ENCODE measurements around the gene LRRC8C.
A peak's percentile ranks its signal among the peaks of the same experiment; 100 is the strongest.
"Not testable (repeated sequence)": the region's sequence is repeated elsewhere in the genome, so short reads cannot be mapped to it uniquely, and the experiment has no call there.

Gene LRRC8C

DNA sequence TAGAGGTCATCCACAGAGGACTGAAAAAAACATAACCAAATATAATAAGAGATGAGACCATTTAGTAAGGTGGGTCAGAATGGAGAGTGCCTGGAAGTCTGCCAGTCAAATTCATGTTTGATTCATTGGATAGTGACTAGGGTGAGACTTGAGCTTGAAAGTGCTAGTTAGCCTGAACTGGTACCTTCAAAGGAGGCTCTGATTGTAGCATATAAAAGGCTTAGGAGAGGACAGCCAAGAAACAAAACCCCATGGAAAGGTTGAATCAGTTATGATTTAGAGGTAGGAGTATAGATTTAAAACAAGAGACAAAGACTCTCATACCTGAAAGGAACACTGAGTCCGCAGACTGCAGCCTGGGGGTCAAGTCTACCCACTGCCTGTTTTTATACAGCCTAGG is 44.4 kb upstream of the LRRC8C start:
- WGBS: 100% methylated on average over 1 of the region's 1 CpG
- H3K4me3 ChIP-seq (ENCODE audit: insufficient read depth in 1 of 2, low read depth in 1 of 2, low read length in 2 of 2): no peak overlapping the region
- H3K27ac ChIP-seq (ENCODE audit: low read length, poor library complexity, severe bottlenecking): no peak overlapping the region
- H3K4me1 ChIP-seq (ENCODE audit: control insufficient read depth, insufficient read depth, low read depth, low read length): no peaks in the 10 kb centered on the region
- H3K27me3 ChIP-seq (ENCODE audit: control insufficient read depth in 1 of 2, insufficient read depth in 1 of 2, low read length in 2 of 2): no peaks in the 10 kb centered on the region
- no peak overlapping the region for H3K4ac ChIP-seq (ENCODE audit: low read depth in 1 of 2, low read length in 2 of 2)
- no peaks in the 10 kb centered on the region for H3K9me3 ChIP-seq (ENCODE audit: control insufficient read depth, low read length)
- no peak overlapping the region for H3K9ac ChIP-seq (ENCODE audit: low read length)
- H3K14ac ChIP-seq (ENCODE audit: low read length in 2 of 2): no peak overlapping the region
- no peak overlapping the region for H3K4me2 ChIP-seq (ENCODE audit: low read length, poor library complexity, severe bottlenecking)
- no peaks in the 10 kb centered on the region for H3K36me3 ChIP-seq (ENCODE audit: control insufficient read depth in 1 of 2, insufficient read depth in 2 of 2, low read depth in 1 of 2, low read length in 2 of 2)
- H2BK5ac ChIP-seq (ENCODE audit: low read depth, low read length, poor library complexity, severe bottlenecking): no peak overlapping the region
- no peak overlapping the region for H2BK12ac ChIP-seq (ENCODE audit: low read length in 2 of 2)
- H3K79me1 ChIP-seq (replicated peaks; ENCODE audit: low read length, poor library complexity, severe bottlenecking): peaks cover 1% of the 10 kb centered on the region
- no peak overlapping the region for H2BK15ac ChIP-seq (ENCODE audit: low read depth, poor library complexity, severe bottlenecking)
- no peak overlapping the region for H3K23ac ChIP-seq (ENCODE audit: low read length in 2 of 2)
- no peak for DNase-seq
- H2BK120ac ChIP-seq (ENCODE audit: low read depth, low read length): no peak overlapping the region
- no peak overlapping the region for H4K8ac ChIP-seq (ENCODE audit: low read length)
- H2AFZ ChIP-seq (ENCODE audit: low read depth, low read length): no peak overlapping the region
- no peak overlapping the region for H3K18ac ChIP-seq (ENCODE audit: low read depth in 1 of 2, low read length in 2 of 2)
- H4K91ac ChIP-seq (ENCODE audit: low read length): no peak overlapping the region
- H2AK5ac ChIP-seq (ENCODE audit: low read length, severe bottlenecking): no peak overlapping the region

- WGBS: 92% methylated on average over 1 of the region's 1 CpG
- no peak for DNase-seq
- H3K36me3 ChIP-seq (ENCODE audit: control insufficient read depth in 1 of 2, insufficient read depth in 2 of 2, low read depth in 1 of 2, low read length in 2 of 2): no peaks in the 10 kb centered on the region
- H2BK120ac ChIP-seq (ENCODE audit: low read depth, low read length): no peak overlapping the region
- H3K27me3 ChIP-seq (ENCODE audit: control insufficient read depth in 1 of 2, insufficient read depth in 1 of 2, low read length in 2 of 2): no peaks in the 10 kb centered on the region
- no peak overlapping the region for H3K18ac ChIP-seq (ENCODE audit: low read depth in 1 of 2, low read length in 2 of 2)
- H3K23ac ChIP-seq (ENCODE audit: low read length in 2 of 2): no peak overlapping the region
- no peak overlapping the region for H3K4me2 ChIP-seq (ENCODE audit: low read length, poor library complexity, severe bottlenecking)
- no peak overlapping the region for H2BK5ac ChIP-seq (ENCODE audit: low read depth, low read length, poor library complexity, severe bottlenecking)
- H3K27ac ChIP-seq (ENCODE audit: low read length, poor library complexity, severe bottlenecking): no peak overlapping the region
- no peak overlapping the region for H2AFZ ChIP-seq (ENCODE audit: low read depth, low read length)
- no peak overlapping the region for H2BK15ac ChIP-seq (ENCODE audit: low read depth, poor library complexity, severe bottlenecking)
- no peak overlapping the region for H3K4me3 ChIP-seq (ENCODE audit: insufficient read depth in 1 of 2, low read depth in 1 of 2, low read length in 2 of 2)
- H2BK12ac ChIP-seq (ENCODE audit: low read length in 2 of 2): no peak overlapping the region
- peaks cover 1% of the 10 kb centered on the region for H3K79me1 ChIP-seq (replicated peaks; ENCODE audit: low read length, poor library complexity, severe bottlenecking)
- no peaks in the 10 kb centered on the region for H3K9me3 ChIP-seq (ENCODE audit: control insufficient read depth, low read length)
- no peak overlapping the region for H4K91ac ChIP-seq (ENCODE audit: low read length)
- H2AK5ac ChIP-seq (ENCODE audit: low read length, severe bottlenecking): no peak overlapping the region
- no peak overlapping the region for H4K8ac ChIP-seq (ENCODE audit: low read length)
- H3K4ac ChIP-seq (ENCODE audit: low read depth in 1 of 2, low read length in 2 of 2): no peak overlapping the region
- no peaks in the 10 kb centered on the region for H3K4me1 ChIP-seq (ENCODE audit: control insufficient read depth, insufficient read depth, low read depth, low read length)
- H3K9ac ChIP-seq (ENCODE audit: low read length): no peak overlapping the region
- no peak overlapping the region for H3K14ac ChIP-seq (ENCODE audit: low read length in 2 of 2)
These were observed 43.4 kb upstream of the LRRC8C start for GRCh38 chr1:89589515-89589914.

DNA sequence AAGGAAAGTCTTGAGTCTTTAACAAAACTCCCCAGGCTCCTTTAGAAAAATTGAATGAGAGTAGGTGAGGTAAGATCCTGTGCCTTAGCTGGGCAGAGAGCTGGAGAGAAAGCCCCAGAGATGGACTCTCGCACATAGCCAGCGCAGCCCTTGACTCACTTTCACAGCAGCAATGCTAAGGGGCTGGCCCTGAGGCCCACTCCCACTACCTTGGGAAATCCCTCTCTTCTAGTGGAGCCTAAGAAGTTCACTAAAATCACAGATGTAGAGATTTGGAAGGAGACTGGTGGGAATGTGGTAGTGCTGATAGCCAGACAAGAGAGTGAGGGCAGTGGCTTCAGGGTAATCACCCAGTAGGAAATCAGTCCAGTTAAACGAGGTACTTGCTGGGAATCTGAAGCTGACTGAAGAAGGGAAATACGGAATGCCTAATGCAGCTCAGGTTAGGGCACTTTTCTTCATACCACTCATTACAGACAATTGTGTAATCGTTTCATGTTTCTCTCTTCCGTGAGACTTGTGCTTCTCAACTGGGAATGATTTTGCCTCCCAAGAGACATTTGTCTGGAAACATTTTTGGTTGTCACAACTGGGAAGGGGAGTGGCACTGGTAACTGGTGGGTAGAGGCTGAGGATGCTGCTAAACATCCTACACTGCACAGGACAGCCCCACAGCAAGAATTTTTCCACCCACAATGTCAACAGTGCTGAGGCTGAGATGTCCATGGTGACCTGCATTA is 42.4 kb upstream of the LRRC8C start:
- Histone ChIP-seq H4K8ac (ENCODE audit: low read length) (no peak overlapping the region), H3K18ac (ENCODE audit: low read depth in 1 of 2, low read length in 2 of 2) (no peak overlapping the region), H2AFZ (ENCODE audit: low read depth, low read length) (no peak overlapping the region), H3K9me3 (ENCODE audit: control insufficient read depth, low read length) (no peaks in the 10 kb centered on the region), H4K91ac (ENCODE audit: low read length) (no peak overlapping the region), H3K36me3 (ENCODE audit: control insufficient read depth in 1 of 2, insufficient read depth in 2 of 2, low read depth in 1 of 2, low read length in 2 of 2) (no peaks in the 10 kb centered on the region), H3K4ac (ENCODE audit: low read depth in 1 of 2, low read length in 2 of 2) (no peak overlapping the region), H3K14ac (ENCODE audit: low read length in 2 of 2) (no peak overlapping the region), H3K79me1 (replicated peaks; ENCODE audit: low read length, poor library complexity, severe bottlenecking) (peaks cover 1% of the 10 kb centered on the region), H2BK12ac (ENCODE audit: low read length in 2 of 2) (peak overlapping the region in 1 of 2 experiments; percentile 23), H2AK5ac (ENCODE audit: low read length, severe bottlenecking) (no peak overlapping the region), H3K27ac (ENCODE audit: low read length, poor library complexity, severe bottlenecking) (no peak overlapping the region), H2BK15ac (ENCODE audit: low read depth, poor library complexity, severe bottlenecking) (no peak overlapping the region), H2BK120ac (ENCODE audit: low read depth, low read length) (no peak overlapping the region), H3K4me3 (ENCODE audit: insufficient read depth in 1 of 2, low read depth in 1 of 2, low read length in 2 of 2) (no peak overlapping the region), H3K23ac (ENCODE audit: low read length in 2 of 2) (no peak overlapping the region), H3K4me2 (ENCODE audit: low read length, poor library complexity, severe bottlenecking) (no peak overlapping the region), H3K9ac (ENCODE audit: low read length) (no peak overlapping the region), H3K27me3 (ENCODE audit: control insufficient read depth in 1 of 2, insufficient read depth in 1 of 2, low read length in 2 of 2) (no peaks in the 10 kb centered on the region), H2BK5ac (ENCODE audit: low read depth, low read length, poor library complexity, severe bottlenecking) (no peak overlapping the region), H3K4me1 (ENCODE audit: control insufficient read depth, insufficient read depth, low read depth, low read length) (no peaks in the 10 kb centered on the region)
- WGBS: 83% methylated on average over 6 of the region's 6 CpGs
- DNase-seq: no peak

DNA sequence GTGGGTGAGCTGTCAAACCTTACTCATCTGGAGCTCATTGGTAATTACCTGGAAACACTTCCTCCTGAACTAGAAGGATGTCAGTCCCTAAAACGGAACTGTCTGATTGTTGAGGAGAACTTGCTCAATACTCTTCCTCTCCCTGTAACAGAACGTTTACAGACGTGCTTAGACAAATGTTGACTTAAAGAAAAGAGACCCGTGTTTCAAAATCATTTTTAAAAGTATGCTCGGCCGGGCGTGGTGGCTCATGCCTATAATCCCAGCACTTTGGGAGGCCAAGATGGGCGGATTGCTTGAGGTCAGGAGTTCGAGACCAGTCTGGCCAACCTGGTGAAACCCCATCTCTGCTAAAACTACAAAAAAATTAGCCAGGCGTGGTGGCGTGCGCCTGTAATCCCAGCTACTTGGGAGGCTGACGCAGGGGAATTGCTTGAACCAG is 40.0 kb upstream of the LRRC8C start:
- H3K9ac ChIP-seq (ENCODE audit: low read length); H4K8ac ChIP-seq (ENCODE audit: low read length); H3K9me3 ChIP-seq (ENCODE audit: control insufficient read depth, low read length); H3K23ac ChIP-seq (ENCODE audit: low read length in 2 of 2); H3K4me3 ChIP-seq (ENCODE audit: insufficient read depth in 1 of 2, low read depth in 1 of 2, low read length in 2 of 2); H3K27me3 ChIP-seq (ENCODE audit: control insufficient read depth in 1 of 2, insufficient read depth in 1 of 2, low read length in 2 of 2); H3K14ac ChIP-seq (ENCODE audit: low read length in 2 of 2); H3K18ac ChIP-seq (ENCODE audit: low read depth in 1 of 2, low read length in 2 of 2); H2AFZ ChIP-seq (ENCODE audit: low read depth, low read length); H3K36me3 ChIP-seq (ENCODE audit: control insufficient read depth in 1 of 2, insufficient read depth in 2 of 2, low read depth in 1 of 2, low read length in 2 of 2); H2BK5ac ChIP-seq (ENCODE audit: low read depth, low read length, poor library complexity, severe bottlenecking); H2BK15ac ChIP-seq (ENCODE audit: low read depth, poor library complexity, severe bottlenecking); H3K4me1 ChIP-seq (ENCODE audit: control insufficient read depth, insufficient read depth, low read depth, low read length); H2BK120ac ChIP-seq (ENCODE audit: low read depth, low read length); DNase-seq; H2AK5ac ChIP-seq (ENCODE audit: low read length, severe bottlenecking); H3K79me1 ChIP-seq (replicated peaks; ENCODE audit: low read length, poor library complexity, severe bottlenecking); H3K4ac ChIP-seq (ENCODE audit: low read depth in 1 of 2, low read length in 2 of 2); H3K4me2 ChIP-seq (ENCODE audit: low read length, poor library complexity, severe bottlenecking); H2BK12ac ChIP-seq (ENCODE audit: low read length in 2 of 2); H3K27ac ChIP-seq (ENCODE audit: low read length, poor library complexity, severe bottlenecking); H4K91ac ChIP-seq (ENCODE audit: low read length): not testable (repeated sequence)
- WGBS: 90% methylated on average over 13 of the region's 13 CpGs
